Thymus (tissue), 11 donors: Measurements from ENCODE around the gene SOX10. TPM values are rescaled to one million over a fixed set of nuclear protein-coding genes. Genes with fewer than 3 reads are reported as not detected.

Experiments used
- DNase-seq, 9 donors: peaks; one replicate each; pipeline ENCODE4 v3.0.0-alpha.2; 2013; ENCODE audit warnings: low spot score in 9 of 9, low read depth in 6 of 9, missing footprints in 1 of 9
- H3K27ac ChIP-seq, 2 donors: one replicate each; pipeline ENCODE4 v1.5.1; 2013; ENCODE audit warnings: control low read depth in 1 of 2, low read depth in 1 of 2, low read length in 1 of 2, mild to moderate bottlenecking in 1 of 2, moderate library complexity in 1 of 2
- H3K27me3 ChIP-seq, 2 donors: one replicate each; pipeline ENCODE4 v1.5.1; 2013; ENCODE audit warnings: low read length in 1 of 2; ENCODE audit not compliant: control insufficient read depth in 2 of 2, insufficient read depth in 1 of 2
- H3K36me3 ChIP-seq, 2 donors: one replicate each; pipeline ENCODE4 v1.5.1; 2013; ENCODE audit warnings: low read length in 1 of 2, mild to moderate bottlenecking in 1 of 2, moderate library complexity in 1 of 2; ENCODE audit not compliant: control insufficient read depth in 2 of 2, insufficient read depth in 2 of 2
- H3K4me1 ChIP-seq, 2 donors: one replicate each; pipeline ENCODE4 v1.5.1; 2013; ENCODE audit warnings: low read length in 2 of 2; ENCODE audit not compliant: control insufficient read depth in 2 of 2, insufficient read depth in 2 of 2
- H3K4me3 ChIP-seq, 2 donors: one replicate each; pipeline ENCODE4 v1.5.1; 2013; ENCODE audit warnings: low read length in 2 of 2, control low read depth in 1 of 2, mild to moderate bottlenecking in 1 of 2
- H3K9me3 ChIP-seq, 2 donors: one replicate each; pipeline ENCODE4 v1.5.1; 2013; ENCODE audit warnings: low read length in 1 of 2, mild to moderate bottlenecking in 1 of 2; ENCODE audit not compliant: control insufficient read depth in 2 of 2, insufficient read depth in 1 of 2
- WGBS: extraction: QIAGEN DNeasy Blood & Tissue Kit; methylation state at CpG from one replicate; pipeline ENCODE4 v1.1.7; 2013; 5-methylcytosine and 5-hydroxymethylcytosine counted together
- polyA plus RNA-seq: library from polyadenylated mRNA; stranded (reverse); fragments of 200-250 nt; gene quantifications from one replicate; pipeline ENCODE4 v1.2.3, GENCODE V29; 2013
- total RNA-seq: library from RNA; stranded (reverse); fragments of 120-200 nt; gene quantifications from one replicate; pipeline ENCODE4 v1.2.4, GENCODE V29; 2013
- donor health status: healthy.

SOX10 gene
- total and polyA plus RNA-seq, 2 donors: under 0.01 to 0.43 TPM

GRCh38 chr22:37970864-37971263 lies 13.5 kb downstream of the SOX10 start:
- Histone ChIP-seq H3K4me1 (no peaks in the 10 kb centered on the region), H3K27ac (no peak overlapping the region), H3K9me3 (no peaks in the 10 kb centered on the region), H3K4me3 (no peak overlapping the region), H3K27me3 (no peaks in the 10 kb centered on the region), H3K36me3 (peaks cover 26 to 33% of the 10 kb centered on the region in 2 donors)
- WGBS: 87% methylated on average over 4 of the region's 4 CpGs
- DNase-seq: no peak

- DNase-seq: no peak
- no peak overlapping the region for H3K4me3 ChIP-seq
- peaks cover 32 to 39% of the 10 kb centered on the region in 2 donors for H3K36me3 ChIP-seq
- 99% methylated on average over 5 of the region's 5 CpGs for WGBS
- no peaks in the 10 kb centered on the region for H3K27me3 ChIP-seq
- H3K9me3 ChIP-seq: no peaks in the 10 kb centered on the region
- H3K27ac ChIP-seq: no peak overlapping the region
- no peaks in the 10 kb centered on the region for H3K4me1 ChIP-seq
These were observed 15.7 kb downstream of the SOX10 start for GRCh38 chr22:37968452-37969251.

GRCh38 chr22:37967637-37968451 lies 16.5 kb downstream of the SOX10 start:
- no peak for DNase-seq
- no peak overlapping the region for H3K4me3 ChIP-seq
- H3K27me3 ChIP-seq: no peaks in the 10 kb centered on the region
- H3K27ac ChIP-seq: no peak overlapping the region
- peaks cover 36 to 43% of the 10 kb centered on the region in 2 donors for H3K36me3 ChIP-seq
- no peaks in the 10 kb centered on the region for H3K9me3 ChIP-seq
- no peaks in the 10 kb centered on the region for H3K4me1 ChIP-seq
- 91% methylated on average over 14 of the region's 14 CpGs for WGBS

DNA sequence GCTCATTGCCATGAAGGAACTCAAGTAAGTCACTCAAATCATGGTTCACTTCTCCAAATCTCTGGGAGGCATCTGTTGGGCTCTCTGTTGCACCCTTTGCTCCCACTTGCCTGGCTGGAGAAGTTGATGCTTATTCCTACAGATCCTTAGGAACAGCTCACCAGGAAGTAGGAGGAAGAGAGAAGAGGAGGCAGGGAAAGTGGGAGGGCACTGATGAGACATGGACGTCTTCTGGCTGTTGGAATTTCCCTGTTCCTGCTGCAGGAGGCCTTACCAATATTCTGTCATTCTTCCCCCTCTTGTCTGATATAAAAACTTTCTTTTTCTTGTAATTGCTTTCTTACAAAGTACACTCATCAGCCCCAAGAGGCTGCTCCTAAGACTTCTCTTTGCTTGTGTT lies 17.2 kb downstream of the SOX10 start:
- Histone ChIP-seq H3K27me3 (no peaks in the 10 kb centered on the region), H3K27ac (no peak overlapping the region), H3K9me3 (no peaks in the 10 kb centered on the region), H3K4me3 (no peak overlapping the region), H3K4me1 (no peaks in the 10 kb centered on the region), H3K36me3 (peaks cover 39 to 46% of the 10 kb centered on the region in 2 donors)
- WGBS: 95% methylated on average over 1 of the region's 1 CpG
- DNase-seq: no peak

- Histone ChIP-seq H3K4me1 (no peaks in the 10 kb centered on the region), H3K9me3 (no peaks in the 10 kb centered on the region), H3K27me3 (no peaks in the 10 kb centered on the region), H3K27ac (no peak overlapping the region), H3K4me3 (no peak overlapping the region), H3K36me3 (peaks cover 50 to 57% of the 10 kb centered on the region in 2 donors)
- no peak for DNase-seq
- WGBS: 97% methylated on average over 9 of the region's 9 CpGs
These were observed 18.3 kb downstream of the SOX10 start for GRCh38 chr22:37965940-37966664.

GRCh38 chr22:37961062-37961461 lies 23.3 kb downstream of the SOX10 start:
- Histone ChIP-seq H3K27ac (no peak overlapping the region), H3K4me1 (no peaks in the 10 kb centered on the region), H3K4me3 (no peak overlapping the region), H3K9me3 (peaks cover 0 to 3% of the 10 kb centered on the region in 2 donors), H3K36me3 (peaks cover 60 to 64% of the 10 kb centered on the region in 2 donors), H3K27me3 (no peaks in the 10 kb centered on the region)
- DNase-seq: no peak
- WGBS: 98% methylated on average over 4 of the region's 4 CpGs

GRCh38 chr22:37959231-37959825 lies 25.0 kb downstream of the SOX10 start:
- 96% methylated on average over 18 of the region's 18 CpGs for WGBS
- DNase-seq: no peak
- Histone ChIP-seq H3K27me3 (no peaks in the 10 kb centered on the region), H3K4me1 (peaks cover 5 to 6% of the 10 kb centered on the region in 2 donors), H3K9me3 (peaks cover 0 to 3% of the 10 kb centered on the region in 2 donors), H3K4me3 (no peak overlapping the region), H3K27ac (no peak overlapping the region), H3K36me3 (peaks cover 56 to 60% of the 10 kb centered on the region in 2 donors)

GRCh38 chr22:37957232-37957631 lies 27.1 kb downstream of the SOX10 start:
- WGBS: 95% methylated on average over 4 of the region's 4 CpGs
- Histone ChIP-seq H3K27ac (no peak overlapping the region), H3K4me1 (peaks cover 12 to 18% of the 10 kb centered on the region in 2 donors), H3K27me3 (peaks cover 9 to 11% of the 10 kb centered on the region in 2 donors), H3K4me3 (no peak overlapping the region), H3K9me3 (peaks cover 0 to 10% of the 10 kb centered on the region in 2 donors), H3K36me3 (peaks cover 47 to 50% of the 10 kb centered on the region in 2 donors)
- DNase-seq: no peak
